Measurements from ENCODE around the gene TUBA1B.

TUBA1B gene

DNA sequence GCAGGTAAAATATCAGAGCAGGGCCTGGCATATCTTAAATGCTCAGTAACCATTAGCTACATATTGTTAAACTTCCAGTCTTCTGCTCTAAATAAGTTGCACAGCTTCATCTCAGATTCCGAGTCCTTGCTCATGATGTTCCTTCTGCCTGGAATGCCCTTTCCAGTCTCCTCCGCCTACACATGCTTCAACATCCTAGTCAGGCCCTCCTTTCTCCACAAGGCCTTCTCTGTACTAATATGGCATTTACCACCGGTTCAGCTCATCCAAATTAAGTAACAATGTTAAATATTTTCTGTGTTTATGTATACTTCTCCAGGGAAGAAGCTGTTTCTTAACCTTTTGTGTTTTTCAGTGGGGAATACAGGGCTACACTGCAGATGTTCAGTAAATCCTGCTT, 45.1 kb downstream of the TUBA1B start:
- no peak overlapping the region for H3K27ac ChIP-seq
- TF ChIP-seq, protein P1, sequence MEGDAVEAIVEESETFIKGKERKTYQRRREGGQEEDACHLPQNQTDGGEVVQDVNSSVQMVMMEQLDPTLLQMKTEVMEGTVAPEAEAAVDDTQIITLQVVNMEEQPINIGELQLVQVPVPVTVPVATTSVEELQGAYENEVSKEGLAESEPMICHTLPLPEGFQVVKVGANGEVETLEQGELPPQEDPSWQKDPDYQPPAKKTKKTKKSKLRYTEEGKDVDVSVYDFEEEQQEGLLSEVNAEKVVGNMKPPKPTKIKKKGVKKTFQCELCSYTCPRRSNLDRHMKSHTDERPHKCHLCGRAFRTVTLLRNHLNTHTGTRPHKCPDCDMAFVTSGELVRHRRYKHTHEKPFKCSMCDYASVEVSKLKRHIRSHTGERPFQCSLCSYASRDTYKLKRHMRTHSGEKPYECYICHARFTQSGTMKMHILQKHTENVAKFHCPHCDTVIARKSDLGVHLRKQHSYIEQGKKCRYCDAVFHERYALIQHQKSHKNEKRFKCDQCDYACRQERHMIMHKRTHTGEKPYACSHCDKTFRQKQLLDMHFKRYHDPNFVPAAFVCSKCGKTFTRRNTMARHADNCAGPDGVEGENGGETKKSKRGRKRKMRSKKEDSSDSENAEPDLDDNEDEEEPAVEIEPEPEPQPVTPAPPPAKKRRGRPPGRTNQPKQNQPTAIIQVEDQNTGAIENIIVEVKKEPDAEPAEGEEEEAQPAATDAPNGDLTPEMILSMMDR (conservative IDR thresholded peaks at IDR 0.05), result no peak

DNA sequence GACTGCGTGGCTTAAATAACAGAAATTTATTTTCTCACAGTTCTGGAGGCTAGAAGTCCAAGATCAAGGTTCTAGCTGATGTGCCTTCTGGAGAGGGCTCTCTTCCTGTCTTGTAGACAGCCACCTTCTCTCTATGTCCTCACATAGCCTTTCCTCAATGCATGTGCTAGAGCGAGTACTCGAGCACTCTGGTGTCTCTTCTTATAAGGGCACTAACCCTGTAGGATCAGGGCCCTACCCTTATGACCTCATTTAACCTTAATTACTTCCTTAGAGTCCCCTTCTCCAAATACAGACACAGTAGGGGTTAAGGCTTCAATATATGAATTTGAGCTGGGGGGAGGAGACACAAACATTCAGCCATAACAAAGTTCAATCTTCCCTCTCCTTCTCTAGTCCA, 46.8 kb downstream of the TUBA1B start:
- TF ChIP-seq, protein P1 (conservative IDR thresholded peaks at IDR 0.05), result no peak
- no peak overlapping the region for H3K27ac ChIP-seq

DNA sequence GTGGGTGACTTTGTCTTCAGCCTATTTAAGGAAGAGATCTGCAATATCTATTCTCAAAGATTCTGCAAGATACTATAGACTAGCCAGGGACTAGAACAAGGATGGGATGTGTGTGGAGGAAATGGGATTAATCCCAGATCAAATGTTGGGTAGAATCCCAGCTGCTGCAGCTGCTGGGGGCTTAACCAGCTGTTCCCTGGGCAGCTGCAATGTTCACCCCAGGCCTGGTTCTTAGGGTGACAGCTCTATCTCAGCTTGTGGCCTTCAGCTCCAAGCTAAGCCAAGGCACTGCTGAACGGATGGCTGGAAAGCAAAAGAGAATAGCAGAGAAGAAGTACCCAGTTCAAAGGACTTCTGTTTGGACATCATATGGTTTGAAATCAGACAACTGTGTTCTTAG, 51.4 kb downstream of the TUBA1B start:
- TF ChIP-seq, protein P1 (conservative IDR thresholded peaks at IDR 0.05), result no peak

More for the DNA sequence above, 51.4 kb downstream of the TUBA1B start:
- no peak overlapping the region for H3K27ac ChIP-seq
